ENCODE measurements around the gene ZNF107.
"Not testable (repeated sequence)": the region's sequence is repeated elsewhere in the genome, so short reads cannot be mapped to it uniquely, and the experiment has no call there.

- not testable (repeated sequence) for TF ChIP-seq CTCF (IDR thresholded peaks at IDR 0.05; ENCODE audit: low read length); EZH2 (IDR thresholded peaks at IDR 0.05; ENCODE audit: borderline replicate concordance, low read length)
Measured at GRCh38 chr7:64697863-64698262, 31.9 kb downstream of the ZNF107 start.
